HCT116 (cell line): ENCODE measurements around the gene CLRN1. TPM values are rescaled to one million over a fixed set of nuclear protein-coding genes. Genes with fewer than 3 reads are reported as not detected.

Experiments
- ATAC-seq: fragments of 200-7000 bp; cut with Tn5 transposase; 2 replicates; pipeline ENCODE4 v1.9.1; 2020; ENCODE audit warnings: mild to moderate bottlenecking, moderate library complexity
- BruUV-seq: library from RNA; stranded (reverse); fragments of 400-500 nt; replicated peaks from 2 replicates; lab custom pipeline; 2021; lab: Mats Ljungman, UMichigan
- CTCF ChIA-PET: fragments of 300-600 bp; sonication (Branson Sonifier 250); formaldehyde crosslinking; loops from one replicate; lab custom pipeline; 2021; ENCODE audit warnings: antibody characterized with exemption; lab: Charles Lee
- POLR2A ChIA-PET: fragments of 300-600, 350-600 bp; sonication (Branson Sonifier 250); formaldehyde crosslinking; loops from one replicate; lab custom pipeline; 2021; ENCODE audit warnings: antibody characterized with exemption; lab: Charles Lee
- RAD21 ChIA-PET, 2 experiments: fragments of 300-600 bp; sonication (Branson Sonifier 250); formaldehyde crosslinking; loops; one replicate each; lab custom pipeline; 2023; ENCODE audit warnings: low total read pairs in 2 of 2; ENCODE audit not compliant: uncharacterized antibody in 2 of 2, unreplicated experiment in 2 of 2, low non-redundant PET in 1 of 2; lab: Charles Lee
- DNase-seq: peaks from one replicate; pipeline ENCODE4 v3.0.0-alpha.2; 2010; ENCODE audit warnings: low read depth, low spot score
- H2AFZ ChIP-seq: fragments of 200-600 bp; shearing (Covaris generic), sonication (generic); 2 replicates; pipeline ENCODE4 v1.6.1; 2017; ENCODE audit warnings: low read depth, mixed run types, mixed read lengths, antibody characterized with exemption, low read length; ENCODE audit not compliant: poor library complexity, severe bottlenecking
- H3K27ac ChIP-seq: 2 replicates; pipeline ENCODE4 v1.5.1; 2012; ENCODE audit warnings: low read depth, low read length
- H3K27me3 ChIP-seq: fragments of 200-600 bp; sonication (generic); 2 replicates; pipeline ENCODE4 v1.6.1; 2016; ENCODE audit warnings: mixed run types, low read length, mixed read lengths; ENCODE audit not compliant: insufficient read depth
- H3K36me3 ChIP-seq, 2 experiments: fragments of 200-500 bp in 1 of 2; fragments of 200-600 bp in 1 of 2; sonication (Bioruptor generic) in 1 of 2; sonication (generic) in 1 of 2; 2 replicates each; pipeline versions ENCODE4 v1.5.1 to v1.6.1; 2014 to 2016; ENCODE audit warnings: low read length in 2 of 2, inconsistent platforms in 1 of 2, mixed read lengths in 1 of 2, mixed run types in 1 of 2; ENCODE audit not compliant: insufficient read depth in 2 of 2, control insufficient read depth in 1 of 2
- H3K4me1 ChIP-seq, 2 experiments: fragments of 200-600 bp in 1 of 2; sonication (generic) in 1 of 2; 2 replicates each; pipeline versions ENCODE4 v1.5.1 to v1.6.1; 2012 to 2017; ENCODE audit warnings: low read length in 2 of 2, inconsistent platforms in 1 of 2, mild to moderate bottlenecking in 1 of 2, mixed read lengths in 1 of 2, mixed run types in 1 of 2, moderate library complexity in 1 of 2; ENCODE audit not compliant: insufficient read depth in 2 of 2, control insufficient read depth in 1 of 2
- H3K4me2 ChIP-seq: fragments of 200-600 bp; sonication (generic); 2 replicates; pipeline ENCODE4 v1.6.1; 2017; ENCODE audit warnings: mixed run types, low read length, mixed read lengths
- H3K4me3 ChIP-seq, 2 experiments: fragments of 200-600 bp in 1 of 2; sonication (generic) in 1 of 2; replicated peaks in 1 of 2; 2 replicates each; pipeline ENCODE4 v1.5.1; 2011 to 2016; ENCODE audit warnings: low read length in 2 of 2, control low read depth in 1 of 2, low read depth in 1 of 2, mild to moderate bottlenecking in 1 of 2, mixed read lengths in 1 of 2, mixed run types in 1 of 2
- H3K79me2 ChIP-seq: fragments of 200-600 bp; sonication (generic); 2 replicates; pipeline ENCODE4 v1.6.1; 2017; ENCODE audit warnings: mild to moderate bottlenecking, mixed run types, low read length, moderate library complexity, mixed read lengths; ENCODE audit not compliant: insufficient read depth
- H3K9ac ChIP-seq: fragments of 200-600 bp; sonication (generic); 2 replicates; pipeline ENCODE4 v1.6.1; 2016; ENCODE audit warnings: low read length, mixed read lengths
- H3K9me2 ChIP-seq: fragments of 200-600 bp; sonication (generic), shearing (Covaris generic); 2 replicates; pipeline ENCODE4 v1.6.1; 2017; ENCODE audit warnings: mixed run types, mild to moderate bottlenecking, moderate library complexity; ENCODE audit not compliant: insufficient read depth
- H3K9me3 ChIP-seq, 2 experiments: fragments of 200-500 bp in 1 of 2; fragments of 200-600 bp in 1 of 2; sonication (Bioruptor generic) in 1 of 2; sonication (generic) in 1 of 2; 2 replicates each; pipeline ENCODE4 v1.6.1; 2014 to 2017; ENCODE audit warnings: low read length in 2 of 2, mixed read lengths in 2 of 2, inconsistent platforms in 1 of 2, low read depth in 1 of 2, mild to moderate bottlenecking in 1 of 2, mixed run types in 1 of 2, moderate library complexity in 1 of 2; ENCODE audit not compliant: control insufficient read depth in 1 of 2, insufficient read depth in 1 of 2
- H4K20me1 ChIP-seq: fragments of 200-600 bp; sonication (generic), shearing (Covaris generic); 2 replicates; pipeline ENCODE4 v1.6.1; 2017; ENCODE audit warnings: mixed run types, mild to moderate bottlenecking, moderate library complexity; ENCODE audit not compliant: insufficient read depth
- CEBPB ChIP-seq: IDR thresholded peaks from 2 replicates; pipeline ENCODE4 v1.6.1; 2012; ENCODE audit warnings: low read depth
- EZH2phosphoT487 ChIP-seq: fragments of 200-600 bp; IDR thresholded peaks from 2 replicates; pipeline ENCODE4 v1.6.1; 2018; ENCODE audit warnings: antibody characterized with exemption, borderline replicate concordance
- FOSL1 ChIP-seq: IDR thresholded peaks from 2 replicates; pipeline ENCODE4 v1.6.1; 2012; ENCODE audit warnings: low read depth
- JUND ChIP-seq: IDR thresholded peaks from 2 replicates; pipeline ENCODE4 v1.6.1; 2012
- TCF7L2 ChIP-seq: IDR thresholded peaks from 2 replicates; pipeline ENCODE4 v1.7.0; 2011; ENCODE audit warnings: borderline replicate concordance, inconsistent platforms; ENCODE audit not compliant: insufficient read depth, insufficient read length; ENCODE audit errors: extremely low read depth
- YY1 ChIP-seq: IDR thresholded peaks from 2 replicates; pipeline ENCODE4 v1.6.1; 2011; ENCODE audit warnings: low read length, low read depth, moderate library complexity, mild to moderate bottlenecking; ENCODE audit not compliant: insufficient replicate concordance; ENCODE audit errors: extremely low read depth
- ZNF274 ChIP-seq: fragments of 200-500 bp; sonication (Bioruptor generic); IDR thresholded peaks from 2 replicates; pipeline ENCODE4 v1.6.1; 2014; ENCODE audit warnings: mild to moderate bottlenecking, low read depth, low read length, inconsistent platforms
- intact Hi-C: fragments of 100-400 bp; cut with micrococcal nuclease; formaldehyde crosslinking; loops from 2 replicates; pipeline ENCODE4 v1.10.0; 2022
- total RNA-seq: library from RNA; stranded (reverse); gene quantifications from one replicate; pipeline ENCODE4 v1.2.1, GENCODE V29; 2021; ENCODE audit not compliant: unreplicated experiment
- TF ChIP-seq, protein P1 (sequence below), 3 experiments: fragments of 200-600 bp in 1 of 3; sonication (generic) in 1 of 3; IDR thresholded peaks in 2 of 3; conservative IDR thresholded peaks in 1 of 3; 2 replicates each; pipeline ENCODE4 v1.5.1; 2012 to 2017; ENCODE audit warnings: low read depth in 2 of 3, low read length in 2 of 3, antibody characterized with exemption in 1 of 3, borderline replicate concordance in 1 of 3, control low read depth in 1 of 3, mild to moderate bottlenecking in 1 of 3, mixed read lengths in 1 of 3, mixed run types in 1 of 3, moderate library complexity in 1 of 3; ENCODE audit not compliant: insufficient read depth in 1 of 3

CLRN1 gene
- total RNA-seq, 1 experiment from 2014 or later = not detected

DNA sequence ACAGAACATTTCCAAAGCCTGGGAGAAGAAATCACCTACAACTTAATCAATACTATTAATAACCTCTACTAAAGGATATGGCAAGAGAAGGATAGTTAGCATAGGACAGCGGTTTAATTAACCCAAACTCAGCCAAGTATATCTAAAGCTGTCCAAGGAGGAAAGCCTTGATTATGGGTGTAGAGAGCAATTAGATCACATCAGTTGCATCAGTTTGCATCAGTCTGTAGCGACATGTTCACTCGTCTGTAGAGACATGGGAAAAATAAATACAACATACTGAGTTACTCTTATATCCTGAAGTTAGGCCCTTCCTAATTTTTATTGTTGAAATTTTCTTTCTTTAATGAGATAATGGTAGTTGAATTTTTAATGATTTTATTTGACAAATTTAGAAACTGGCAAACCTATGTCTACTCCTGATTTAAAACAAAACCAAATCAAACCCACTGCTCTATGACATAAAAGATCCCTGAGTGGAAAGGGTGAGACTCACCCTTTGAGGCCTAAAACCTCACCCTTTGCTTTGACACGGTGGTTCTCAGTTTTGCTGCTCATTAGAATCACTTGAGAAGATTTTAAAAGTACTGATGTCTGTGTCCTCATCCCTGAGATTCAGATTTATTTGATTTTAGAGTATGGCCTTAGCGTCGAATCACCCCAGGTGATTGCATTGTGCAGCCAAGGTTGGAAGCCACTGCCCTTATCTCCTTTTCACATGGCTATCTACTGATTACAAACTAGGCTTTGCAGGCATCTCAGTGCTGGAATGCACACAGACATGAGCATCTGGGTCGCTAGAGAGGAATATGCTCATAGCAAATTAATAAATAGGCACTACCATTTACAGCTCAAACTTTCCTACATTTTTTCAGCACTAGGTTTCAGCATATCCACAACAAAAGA, 2.8 kb upstream of the CLRN1 start:
- peaks cover 4 to 10% of the 10 kb centered on the region in 2 experiments; a peak in 3 of 4 replicates for H3K4me1 ChIP-seq
- no peak overlapping the region for H3K27ac ChIP-seq
- no peak for TF ChIP-seq EZH2phosphoT487
- TF ChIP-seq CEBPB = 0 out of 2 replicates have a peak, but pooled peaks have one; percentile 24
- TF ChIP-seq YY1 = no peak
- ChIA-PET POLR2A (no interaction called here), RAD21 (interaction anchor here in 1 of 2 experiments (0.5 kb wide), 1 partner anchor 171 kb away, joined by 3 read pairs; no protein-coding TSS in a partner anchor), CTCF (no interaction called here)
- DNase-seq (no peak), ATAC-seq (no peak)
- no peak overlapping the region for H3K4me2 ChIP-seq
- no peaks in the 10 kb centered on the region for H3K27me3 ChIP-seq
- BruUV-seq = no TSS peak
- intact Hi-C loops = no loop called here
- no peaks in the 10 kb centered on the region for H3K36me3 ChIP-seq
- H3K4me3 ChIP-seq = no peak overlapping the region
- no peaks in the 10 kb centered on the region for H4K20me1 ChIP-seq
- no peak overlapping the region for H3K9ac ChIP-seq
- H3K9me3 ChIP-seq = no peaks in the 10 kb centered on the region
- H3K9me2 ChIP-seq = no peaks in the 10 kb centered on the region
- H3K79me2 ChIP-seq = no peaks in the 10 kb centered on the region
- no peak overlapping the region for H2AFZ ChIP-seq

DNA sequence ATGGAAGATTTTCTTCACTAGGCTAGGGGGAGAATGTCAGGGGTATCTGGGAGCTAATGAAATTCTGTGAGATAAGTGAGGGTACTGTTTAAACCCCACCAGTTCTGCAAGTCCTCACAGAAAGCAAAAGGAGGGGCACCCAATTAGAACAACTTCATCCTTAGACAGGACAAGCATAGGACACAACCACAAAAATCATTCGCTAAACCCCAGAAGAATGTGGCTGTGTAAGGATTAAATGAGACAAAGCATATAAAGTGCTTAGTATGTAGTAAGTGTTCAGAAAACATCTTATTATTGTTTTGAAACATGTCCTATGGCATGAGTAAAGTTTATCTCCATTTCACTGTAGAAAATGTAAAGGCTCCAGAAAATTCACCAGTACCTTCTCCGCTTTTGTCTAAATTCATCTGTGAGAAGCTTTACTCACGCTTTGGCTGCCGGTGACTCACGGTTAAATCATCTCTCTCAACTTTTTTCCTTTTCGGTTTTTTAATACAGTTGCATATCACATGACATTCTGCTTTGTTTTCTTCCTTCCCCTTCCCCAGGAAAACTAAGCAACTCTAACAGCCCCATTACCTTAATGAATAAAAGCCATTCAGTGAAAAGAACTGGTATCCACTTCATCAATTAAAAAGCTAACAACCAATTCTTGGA, 1.7 kb downstream of the CLRN1 start:
- intact Hi-C loops = no loop called here
- H3K4me1 ChIP-seq = peaks cover 4 to 10% of the 10 kb centered on the region in 2 experiments; a peak in 3 of 4 replicates
- H2AFZ ChIP-seq = peak overlapping the region; percentile 84
- no peak overlapping the region for H3K9ac ChIP-seq
- no peaks in the 10 kb centered on the region for H3K27me3 ChIP-seq
- peak overlapping the region in 1 of 2 experiments; percentile 11; a peak in 2 of 4 replicates for H3K4me3 ChIP-seq
- H4K20me1 ChIP-seq = no peaks in the 10 kb centered on the region
- no peaks in the 10 kb centered on the region for H3K36me3 ChIP-seq
- no peaks in the 10 kb centered on the region for H3K9me2 ChIP-seq
- DNase-seq = peak; percentile 8
- ATAC-seq = peak; percentile 80
- H3K9me3 ChIP-seq = no peaks in the 10 kb centered on the region
- no peak overlapping the region for H3K27ac ChIP-seq
- CTCF ChIA-PET = no interaction called here
- peak overlapping the region; percentile 57 for H3K4me2 ChIP-seq
- POLR2A ChIA-PET = no interaction called here
- no peak for TF ChIP-seq ZNF274
- TF ChIP-seq, protein P1, sequence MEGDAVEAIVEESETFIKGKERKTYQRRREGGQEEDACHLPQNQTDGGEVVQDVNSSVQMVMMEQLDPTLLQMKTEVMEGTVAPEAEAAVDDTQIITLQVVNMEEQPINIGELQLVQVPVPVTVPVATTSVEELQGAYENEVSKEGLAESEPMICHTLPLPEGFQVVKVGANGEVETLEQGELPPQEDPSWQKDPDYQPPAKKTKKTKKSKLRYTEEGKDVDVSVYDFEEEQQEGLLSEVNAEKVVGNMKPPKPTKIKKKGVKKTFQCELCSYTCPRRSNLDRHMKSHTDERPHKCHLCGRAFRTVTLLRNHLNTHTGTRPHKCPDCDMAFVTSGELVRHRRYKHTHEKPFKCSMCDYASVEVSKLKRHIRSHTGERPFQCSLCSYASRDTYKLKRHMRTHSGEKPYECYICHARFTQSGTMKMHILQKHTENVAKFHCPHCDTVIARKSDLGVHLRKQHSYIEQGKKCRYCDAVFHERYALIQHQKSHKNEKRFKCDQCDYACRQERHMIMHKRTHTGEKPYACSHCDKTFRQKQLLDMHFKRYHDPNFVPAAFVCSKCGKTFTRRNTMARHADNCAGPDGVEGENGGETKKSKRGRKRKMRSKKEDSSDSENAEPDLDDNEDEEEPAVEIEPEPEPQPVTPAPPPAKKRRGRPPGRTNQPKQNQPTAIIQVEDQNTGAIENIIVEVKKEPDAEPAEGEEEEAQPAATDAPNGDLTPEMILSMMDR (IDR thresholded peaks at IDR 0.05 in 2 of 3, conservative IDR thresholded peaks at IDR 0.05 in 1 of 3; ENCODE audit: borderline replicate concordance in 1 of 3, insufficient read depth in 1 of 3, low read depth in 2 of 3, low read length in 2 of 3) = no peak
- TF ChIP-seq TCF7L2 = no peak
- peak; percentile 74 for TF ChIP-seq FOSL1
- peak; percentile 52; the same call in 1 of the 2 replicates for TF ChIP-seq JUND
- no TSS peak for BruUV-seq
- H3K79me2 ChIP-seq = no peaks in the 10 kb centered on the region
- RAD21 ChIA-PET = no interaction called here
